ENCODE data around the gene MIAT. TPM values are rescaled to one million over a fixed set of nuclear protein-coding genes. Genes with fewer than 3 reads are reported as not detected.
A peak's percentile ranks its signal among the peaks of the same experiment; 100 is the strongest.

Gene MIAT
- total and polyA plus RNA-seq, 2 of the 8 experiments (the other 6 are each of a cell fraction or from before 2014, with no cell fraction given), result 27.6 to 36.0 TPM

DNA sequence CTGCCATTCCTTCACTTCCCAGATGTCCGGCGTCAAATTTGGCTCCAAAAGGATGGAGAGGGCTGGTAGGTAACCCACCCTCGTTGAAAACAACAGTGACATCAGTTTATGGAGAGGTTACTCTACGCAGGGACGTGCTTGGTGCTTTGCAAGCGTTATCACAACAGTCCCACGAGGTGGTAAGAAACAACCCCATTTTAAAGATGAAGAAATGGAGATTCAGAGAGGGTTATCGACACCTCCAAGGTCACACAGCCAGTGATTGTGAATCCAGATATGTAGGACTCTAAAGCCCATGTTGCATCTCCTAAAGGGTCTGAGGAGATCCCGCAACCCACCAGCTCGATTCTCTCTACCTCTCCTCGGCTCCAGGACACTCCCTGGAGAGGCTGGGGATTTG lies 773 bp downstream of the MIAT start:
- H4K8ac ChIP-seq (ENCODE audit: extremely low read depth, insufficient read depth, low read length), result no peak overlapping the region
- peaks cover 0 to 6% (median 3%) of the 10 kb centered on the region in 4 experiments; a peak in 4 of 8 replicates for H3K36me3 ChIP-seq (ENCODE audit: control insufficient read depth in 2 of 4, insufficient read depth in 4 of 4, low read length in 3 of 4)
- H4K20me1 ChIP-seq (replicated peaks in 1 of 2; ENCODE audit: control insufficient read depth in 1 of 2, insufficient read depth in 2 of 2, low read length in 2 of 2), result no peaks in the 10 kb centered on the region
- H2BK20ac ChIP-seq (ENCODE audit: low read length), result peak overlapping the region; percentile 74; the same call in 1 of the 2 replicates
- DNase-seq (ENCODE audit: low read depth in 1 of 2, low spot score in 2 of 2) (no peak), FAIRE-seq (no peak)
- no peak overlapping the region for H4K5ac ChIP-seq (ENCODE audit: insufficient read length, low read depth, low read length)
- no peak overlapping the region for H3K56ac ChIP-seq (replicated peaks; ENCODE audit: insufficient read length, low read depth, low read length)
- 8% methylated on average over 11 of the region's 11 CpGs; no CpG with 5 or more reads in 1 of the 2 experiments for WGBS, 2 experiments (ENCODE audit: extremely low coverage in 1 of 2, insufficient coverage in 1 of 2, insufficient read length in 1 of 2, insufficient replicate concordance in 2 of 2, low coverage in 1 of 2, low lambda C conversion rate in 2 of 2, missing lambda C conversion rate in 1 of 2)
- H2AK5ac ChIP-seq (ENCODE audit: low read depth, low read length), result no peak overlapping the region
- no peak overlapping the region for H3K23ac ChIP-seq (ENCODE audit: insufficient read length)
- ChIA-PET POLR2A (ENCODE audit: partially characterized antibody) (interaction anchor here (0.6 to 7.9 kb wide), 5 partner anchors 10 to 156 kb away, joined by 3 to 43 read pairs (median 3); no protein-coding TSS in a partner anchor), CTCF (ENCODE audit: partially characterized antibody) (no interaction called here)
- H2BK12ac ChIP-seq (ENCODE audit: low read depth, low read length), result peak overlapping the region; percentile 22; the same call in 1 of the 2 replicates
- H3K4me1 ChIP-seq (replicated peaks in 1 of 4; ENCODE audit: control insufficient read depth in 3 of 4, insufficient read depth in 4 of 4, low read length in 3 of 4), result peaks cover 10 to 21% (median 13%) of the 10 kb centered on the region in 4 experiments
- peak overlapping the region; percentile 8 to 44 (median 19); a peak in 3 of 7 replicates for H3K9ac ChIP-seq (replicated peaks in 1 of 4; ENCODE audit: extremely low read depth in 1 of 4, low read depth in 3 of 4, low read length in 3 of 4)
- H3K9me3 ChIP-seq (ENCODE audit: insufficient read depth in 2 of 2, low read depth in 1 of 2, low read length in 1 of 2), result no peaks in the 10 kb centered on the region
- H2AFZ ChIP-seq (ENCODE audit: low read length), result no peak overlapping the region
- peak overlapping the region; percentile 71 to 96 (median 82) for H3K4me3 ChIP-seq (ENCODE audit: extremely low read depth in 1 of 4, insufficient read depth in 2 of 4, low read depth in 3 of 4, low read length in 4 of 4)
- peak overlapping the region; percentile 71 to 82 for H3K4me2 ChIP-seq (ENCODE audit: insufficient read depth in 1 of 2, low read depth in 2 of 2, low read length in 2 of 2)
- H3K79me1 ChIP-seq (ENCODE audit: low read depth, low read length), result 0 out of 2 replicates have a peak, but pooled peaks cover 3% of the 10 kb centered on the region
- TF ChIP-seq CREB1 (IDR thresholded peaks at IDR 0.05), result no peak
- TF ChIP-seq HDAC2 (IDR thresholded peaks at IDR 0.05; ENCODE audit: borderline replicate concordance in 1 of 2, low read depth in 2 of 2, low read length in 2 of 2), result peak in 1 of 2 experiments; percentile 68; a peak in 1 of 4 replicates
- TF ChIP-seq KDM1A (IDR thresholded peaks at IDR 0.05; ENCODE audit: borderline replicate concordance, low read length), result peak; percentile 97
- no peak for TF ChIP-seq POU5F1 (IDR thresholded peaks at IDR 0.05; ENCODE audit: low read depth, low read length)
- no peak for TF ChIP-seq BACH1 (IDR thresholded peaks at IDR 0.05; ENCODE audit: low read length)
- 0 out of 4 replicates have a peak, but pooled peaks of 1 of the 2 experiments have one; percentile 31 for TF ChIP-seq SIN3A (conservative IDR thresholded peaks at IDR 0.05 in 1 of 2, IDR thresholded peaks at IDR 0.05 in 1 of 2; ENCODE audit: low read depth in 1 of 2, low read length in 2 of 2)
- TF ChIP-seq SAP30 (IDR thresholded peaks at IDR 0.05; ENCODE audit: insufficient read depth, insufficient replicate concordance, low read length), result peak; percentile 13
- TF ChIP-seq SIRT6 (IDR thresholded peaks at IDR 0.05; ENCODE audit: low read length), result no peak
- no peak for TF ChIP-seq SRF (IDR thresholded peaks at IDR 0.05; ENCODE audit: low read depth, low read length)
- H3K27me3 ChIP-seq (replicated peaks in 1 of 4; ENCODE audit: control insufficient read depth in 3 of 4, extremely low read depth in 1 of 4, insufficient read depth in 3 of 4, low read length in 3 of 4), result no peaks in the 10 kb centered on the region; a peak in 1 of 7 replicates
- H3K27ac ChIP-seq (ENCODE audit: low read depth, low read length), result no peak overlapping the region
- H2BK15ac ChIP-seq (ENCODE audit: low read length), result no peak overlapping the region
- peak overlapping the region; percentile 44; the same call in 1 of the 2 replicates for H3K18ac ChIP-seq (ENCODE audit: extremely low read depth, low read length)
- H4K91ac ChIP-seq (replicated peaks; ENCODE audit: insufficient read length, low read length), result no peak overlapping the region
- no peak overlapping the region for H2BK5ac ChIP-seq (ENCODE audit: low read depth, low read length)
- H3K4ac ChIP-seq (replicated peaks; ENCODE audit: insufficient read length, low read depth, low read length), result no peak overlapping the region
- peaks cover 15% of the 10 kb centered on the region for H3K23me2 ChIP-seq (ENCODE audit: low read depth, low read length)
- no peak overlapping the region for H3K14ac ChIP-seq (ENCODE audit: insufficient read length)
- peaks cover 0 to 34% of the 10 kb centered on the region in 2 experiments; a peak in 2 of 4 replicates for H3K79me2 ChIP-seq (ENCODE audit: control insufficient read depth in 1 of 2, insufficient read depth in 2 of 2, low read length in 2 of 2)
- H2BK120ac ChIP-seq (replicated peaks; ENCODE audit: low read depth, low read length), result no peak overlapping the region

Data from H1 (cell line).